Mucosa of descending colon (tissue), 3 donors: ENCODE results near the gene URAD. TPM values are rescaled to one million over a fixed set of nuclear protein-coding genes. Genes with fewer than 3 reads are reported as not detected.

Experiments used
- ATAC-seq: fragments of 200-7000 bp; cut with Tn5 transposase; one replicate; pipeline ENCODE4 v1.9.1; 2020; ENCODE audit warnings: mild to moderate bottlenecking, moderate library complexity
- DNase-seq, 3 donors: peaks; one replicate each; pipeline ENCODE4 v3.0.0-alpha.2; 2020
- H3K36me3 ChIP-seq: fragments of 200-600 bp; one replicate; pipeline ENCODE4 v1.8.0; 2021; ENCODE audit warnings: low read depth, mild to moderate bottlenecking
- H3K4me1 ChIP-seq: fragments of 200-600 bp; one replicate; pipeline ENCODE4 v1.8.0; 2021; ENCODE audit warnings: low read depth, mild to moderate bottlenecking
- H3K4me3 ChIP-seq: fragments of 200-600 bp; one replicate; pipeline ENCODE4 v1.8.0; 2021; ENCODE audit warnings: mild to moderate bottlenecking
- H3K9me3 ChIP-seq: fragments of 200-600 bp; one replicate; pipeline ENCODE4 v1.8.0; 2021; ENCODE audit warnings: mild to moderate bottlenecking
- intact Hi-C, 2 donors: fragments of 100-400 bp; cut with DNase I in 1 of 2; cut with micrococcal nuclease in 1 of 2; formaldehyde crosslinking; loops; one replicate each; pipeline versions ENCODE4 v1.11.0 to v1.11.1; 2022; cut with DNase I, micrococcal nuclease
- total RNA-seq, 3 donors: library from RNA; stranded (reverse); fragmentation: NEBNext Ultra II Directional in 2 of 3; extraction: Animal tissue kit (Norgen Biotek cat#: 25700) in 2 of 3; gene quantifications; one replicate each; pipeline versions ENCODE4 v1.2.1 to v1.2.4, GENCODE V29; 2021 to 2023
- TF ChIP-seq, protein P1 (sequence below): fragments of 200-600 bp; IDR thresholded peaks from one replicate; pipeline ENCODE4 v1.8.0; 2022; ENCODE audit warnings: antibody characterized with exemption, mild to moderate bottlenecking
- donor health status: DM: no; HTN: no; CAD: no; lungs with moderate emphysema.
- donor health status: DM: no; HTN: no; CAD: no.
- donor health status: DM: no; HTN: yes; CAD: no.

Gene URAD
- total RNA-seq, 3 donors from 2014 or later, result 17.9 to 62.9 (median 23.9) TPM

DNA sequence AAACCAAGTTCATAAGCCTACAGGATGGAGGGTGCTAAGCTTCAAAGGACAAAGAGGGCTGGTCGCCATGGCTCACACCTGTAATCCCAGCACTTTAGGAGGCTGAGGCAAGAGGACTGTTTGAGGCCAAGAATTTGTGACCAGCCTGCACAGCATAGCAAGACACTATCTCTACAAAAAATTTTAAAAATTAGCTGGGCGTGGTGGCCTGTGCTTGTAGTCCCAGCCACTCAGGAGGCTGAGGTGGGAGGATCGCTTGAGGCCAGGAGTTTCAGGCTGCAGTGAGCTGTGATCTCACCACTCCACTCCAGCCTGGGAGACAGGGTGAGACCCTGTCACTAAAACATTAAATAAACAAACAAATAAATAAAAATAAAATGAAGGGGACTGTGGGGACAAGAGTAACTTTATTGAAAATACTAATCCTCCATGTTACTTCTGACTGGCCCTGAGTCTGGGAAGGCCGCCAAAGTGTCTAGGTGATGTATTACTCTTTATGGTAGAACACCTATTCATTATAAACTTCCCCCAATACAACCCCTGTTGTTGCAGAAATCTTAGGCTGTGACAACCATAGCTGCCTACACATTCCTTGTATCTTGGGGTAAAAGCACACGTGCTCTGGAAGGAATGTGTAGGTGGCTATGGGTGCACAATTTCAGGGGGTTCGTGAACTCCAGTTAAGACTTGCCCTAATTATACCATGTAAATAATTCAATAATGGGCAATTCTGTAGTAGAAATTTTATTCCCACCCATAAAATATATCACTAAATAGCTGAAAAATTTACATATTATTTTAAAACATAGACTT, 14.6 kb upstream of the URAD start:
- Histone ChIP-seq H3K4me1 (no peaks in the 10 kb centered on the region), H3K36me3 (no peaks in the 10 kb centered on the region), H3K4me3 (no peak overlapping the region), H3K9me3 (no peaks in the 10 kb centered on the region)
- ATAC-seq (no peak), DNase-seq (no peak)
- intact Hi-C loops, result no loop called here
- TF ChIP-seq, protein P1, sequence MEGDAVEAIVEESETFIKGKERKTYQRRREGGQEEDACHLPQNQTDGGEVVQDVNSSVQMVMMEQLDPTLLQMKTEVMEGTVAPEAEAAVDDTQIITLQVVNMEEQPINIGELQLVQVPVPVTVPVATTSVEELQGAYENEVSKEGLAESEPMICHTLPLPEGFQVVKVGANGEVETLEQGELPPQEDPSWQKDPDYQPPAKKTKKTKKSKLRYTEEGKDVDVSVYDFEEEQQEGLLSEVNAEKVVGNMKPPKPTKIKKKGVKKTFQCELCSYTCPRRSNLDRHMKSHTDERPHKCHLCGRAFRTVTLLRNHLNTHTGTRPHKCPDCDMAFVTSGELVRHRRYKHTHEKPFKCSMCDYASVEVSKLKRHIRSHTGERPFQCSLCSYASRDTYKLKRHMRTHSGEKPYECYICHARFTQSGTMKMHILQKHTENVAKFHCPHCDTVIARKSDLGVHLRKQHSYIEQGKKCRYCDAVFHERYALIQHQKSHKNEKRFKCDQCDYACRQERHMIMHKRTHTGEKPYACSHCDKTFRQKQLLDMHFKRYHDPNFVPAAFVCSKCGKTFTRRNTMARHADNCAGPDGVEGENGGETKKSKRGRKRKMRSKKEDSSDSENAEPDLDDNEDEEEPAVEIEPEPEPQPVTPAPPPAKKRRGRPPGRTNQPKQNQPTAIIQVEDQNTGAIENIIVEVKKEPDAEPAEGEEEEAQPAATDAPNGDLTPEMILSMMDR, result no peak

DNA sequence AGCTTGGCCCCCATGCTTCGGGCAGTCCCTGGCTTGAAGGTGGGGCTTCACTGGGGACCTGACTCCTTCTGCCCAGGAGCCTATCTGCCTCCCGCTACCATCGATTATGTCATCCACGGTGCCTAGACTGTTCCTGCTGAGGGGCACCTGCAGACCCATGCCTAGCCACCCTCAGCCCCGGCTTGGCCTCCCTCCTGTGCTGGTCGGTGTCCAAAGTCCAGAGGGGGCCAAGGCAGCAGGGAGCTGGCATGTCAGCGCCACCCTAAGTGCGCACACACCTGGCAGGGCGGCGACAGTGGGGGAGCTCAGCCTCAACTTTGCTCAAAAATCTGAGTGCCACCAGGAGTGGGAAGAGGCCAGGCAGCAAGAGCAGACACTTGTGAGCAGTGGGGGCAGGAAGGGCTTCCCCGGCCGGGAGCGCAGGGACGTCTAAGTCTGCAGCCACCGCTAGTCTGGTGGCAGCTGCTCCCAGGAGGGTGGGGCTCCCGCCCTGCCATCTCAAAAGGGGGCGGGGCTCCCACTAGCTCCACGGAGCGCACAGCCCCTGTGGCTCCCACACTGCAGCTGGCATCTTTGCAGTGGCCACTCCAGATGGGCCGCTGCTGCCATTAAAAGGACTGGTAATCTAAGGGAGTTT, 13.5 kb upstream of the URAD start:
- intact Hi-C loops, result no loop called here
- no peak for DNase-seq
- ATAC-seq, result no peak
- TF ChIP-seq, protein P1, result no peak
- Histone ChIP-seq H3K4me3 (no peak overlapping the region), H3K36me3 (no peaks in the 10 kb centered on the region), H3K9me3 (no peaks in the 10 kb centered on the region), H3K4me1 (no peaks in the 10 kb centered on the region)

DNA sequence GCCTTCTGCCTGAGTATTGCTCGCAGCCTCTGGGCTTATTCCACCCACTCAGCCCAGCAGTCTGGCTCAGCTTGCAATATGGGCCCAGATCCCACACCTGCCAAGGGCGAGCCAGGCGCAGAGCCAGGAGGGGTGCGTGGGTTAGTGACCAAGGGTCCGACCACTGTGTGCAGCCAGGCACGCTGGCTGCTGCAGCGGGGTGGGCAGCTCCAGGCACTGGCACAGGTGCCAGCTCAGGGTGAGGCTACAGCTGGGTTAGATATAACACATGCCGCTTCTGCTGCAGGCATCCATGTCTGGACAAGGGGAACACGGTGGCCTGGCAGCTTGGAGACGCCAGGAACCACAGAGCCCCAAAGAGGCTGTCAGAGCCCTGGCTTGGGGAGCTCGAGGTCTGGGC, 12.6 kb upstream of the URAD start:
- Histone ChIP-seq H3K36me3 (no peaks in the 10 kb centered on the region), H3K4me3 (no peak overlapping the region), H3K4me1 (no peaks in the 10 kb centered on the region), H3K9me3 (no peaks in the 10 kb centered on the region)
- DNase-seq (no peak), ATAC-seq (no peak)
- TF ChIP-seq, protein P1, result no peak
- intact Hi-C loops, result no loop called here

DNA sequence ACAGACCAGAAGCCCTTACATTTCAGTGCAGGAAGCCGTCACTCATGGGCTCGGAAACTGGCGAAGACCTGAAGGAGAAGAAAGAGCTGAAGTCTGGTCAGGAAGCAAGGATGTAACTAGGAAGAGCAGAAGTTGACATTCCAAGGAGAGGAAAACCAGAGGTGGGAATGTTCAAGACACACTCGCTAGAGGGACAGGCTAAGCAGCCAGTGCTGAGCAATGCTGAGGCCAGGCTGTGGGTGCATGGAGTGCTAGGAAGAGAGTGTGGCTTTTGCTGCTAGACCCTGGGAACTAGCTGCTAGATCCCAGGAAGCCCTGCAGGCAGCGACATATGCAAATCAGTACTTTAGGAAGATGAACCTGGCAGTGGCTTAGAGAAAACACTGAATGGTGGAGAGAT, 12.1 kb upstream of the URAD start:
- intact Hi-C loops, result no loop called here
- H3K4me1 ChIP-seq, result no peaks in the 10 kb centered on the region
- H3K4me3 ChIP-seq, result no peak overlapping the region
- no peak for DNase-seq
- no peaks in the 10 kb centered on the region for H3K36me3 ChIP-seq
- no peak for ATAC-seq
- TF ChIP-seq, protein P1, result no peak
- no peaks in the 10 kb centered on the region for H3K9me3 ChIP-seq

DNA sequence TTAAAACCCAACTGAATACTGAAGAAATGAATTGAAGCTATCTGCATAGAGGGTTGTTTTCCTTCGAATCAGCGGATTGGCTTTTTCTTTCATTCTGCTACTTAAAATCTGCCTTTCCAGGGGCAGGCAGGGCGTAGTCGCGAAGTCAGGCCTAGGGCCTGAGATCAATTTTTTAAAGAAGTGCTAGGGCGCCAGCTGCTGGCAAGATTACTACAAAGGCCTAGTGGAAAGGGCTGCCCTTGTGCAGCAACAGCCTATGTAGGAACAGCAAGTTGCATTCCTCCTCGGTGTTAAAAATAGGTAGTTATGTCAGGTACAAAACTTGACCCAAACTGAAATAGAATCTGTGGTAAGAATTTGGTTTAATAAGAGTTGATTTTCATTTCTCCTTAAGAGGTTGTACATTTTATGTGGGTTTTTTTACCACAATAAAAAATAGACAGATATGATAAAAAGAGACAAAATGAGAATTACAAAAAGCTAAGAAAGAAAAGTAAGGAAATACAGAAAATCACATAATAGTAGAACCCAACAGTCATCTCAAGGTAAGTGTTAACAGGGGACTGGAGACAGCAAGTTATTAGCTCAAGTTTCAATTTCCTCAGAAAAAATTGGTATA, 9.5 kb upstream of the URAD start:
- intact Hi-C loops, result no loop called here
- TF ChIP-seq, protein P1, result no peak
- Histone ChIP-seq H3K9me3 (no peaks in the 10 kb centered on the region), H3K36me3 (no peaks in the 10 kb centered on the region), H3K4me3 (no peak overlapping the region), H3K4me1 (no peaks in the 10 kb centered on the region)
- ATAC-seq, result peak; percentile 77
- DNase-seq, result peak in 2 of 3 donors; percentile 70 to 77
